ENCODE results near the gene MAPK14.

The MAPK14 gene

GRCh38 chr6:36116066-36116864 is 88.7 kb downstream of the MAPK14 start:
- WGBS, 2 experiments (ENCODE audit: insufficient coverage in 2 of 2): 100% methylated on average over 1 of the region's 3 CpGs

GRCh38 chr6:36116943-36117342 is 89.3 kb downstream of the MAPK14 start:
- H3K36me3 ChIP-seq (ENCODE audit: control insufficient read depth, insufficient read depth, low read length): peaks cover 10% of the 10 kb centered on the region
- 88 to 100% methylated on average over 2 of the region's 2 CpGs for WGBS, 2 experiments (ENCODE audit: insufficient coverage in 2 of 2)
- no peak overlapping the region for H3K27ac ChIP-seq (ENCODE audit: low read depth, low read length, severe bottlenecking)
- H3K4me3 ChIP-seq (ENCODE audit: extremely low read depth, insufficient read depth, low read length, poor library complexity, severe bottlenecking): no peak overlapping the region
- no peaks in the 10 kb centered on the region for H3K9me3 ChIP-seq (ENCODE audit: control insufficient read depth, low read length)
- H3K4me1 ChIP-seq (ENCODE audit: control insufficient read depth, insufficient read depth, low read length, poor library complexity, severe bottlenecking): peaks cover 11% of the 10 kb centered on the region

More at GRCh38 chr6:36116066-36116864, 88.7 kb downstream of the MAPK14 start:
- H3K27ac ChIP-seq (ENCODE audit: low read depth, low read length, severe bottlenecking): no peak overlapping the region
- H3K9me3 ChIP-seq (ENCODE audit: control insufficient read depth, low read length): no peaks in the 10 kb centered on the region
- no peak overlapping the region for H3K4me3 ChIP-seq (ENCODE audit: extremely low read depth, insufficient read depth, low read length, poor library complexity, severe bottlenecking)
- H3K4me1 ChIP-seq (ENCODE audit: control insufficient read depth, insufficient read depth, low read length, poor library complexity, severe bottlenecking): peaks cover 9% of the 10 kb centered on the region
- H3K36me3 ChIP-seq (ENCODE audit: control insufficient read depth, insufficient read depth, low read length): peaks cover 15% of the 10 kb centered on the region

GRCh38 chr6:36117658-36118549 is 90.3 kb downstream of the MAPK14 start:
- Histone ChIP-seq H3K27ac (ENCODE audit: low read depth, low read length, severe bottlenecking) (no peak overlapping the region), H3K4me1 (ENCODE audit: control insufficient read depth, insufficient read depth, low read length, poor library complexity, severe bottlenecking) (peaks cover 11% of the 10 kb centered on the region), H3K9me3 (ENCODE audit: control insufficient read depth, low read length) (no peaks in the 10 kb centered on the region), H3K36me3 (ENCODE audit: control insufficient read depth, insufficient read depth, low read length) (peaks cover 10% of the 10 kb centered on the region), H3K4me3 (ENCODE audit: extremely low read depth, insufficient read depth, low read length, poor library complexity, severe bottlenecking) (no peak overlapping the region)
- 95 to 98% methylated on average over 5 to 8 of the region's 8 CpGs for WGBS, 2 experiments (ENCODE audit: insufficient coverage in 2 of 2)

- H3K9me3 ChIP-seq (ENCODE audit: control insufficient read depth, low read length): no peaks in the 10 kb centered on the region
- peaks cover 13% of the 10 kb centered on the region for H3K4me1 ChIP-seq (ENCODE audit: control insufficient read depth, insufficient read depth, low read length, poor library complexity, severe bottlenecking)
- H3K4me3 ChIP-seq (ENCODE audit: extremely low read depth, insufficient read depth, low read length, poor library complexity, severe bottlenecking): no peak overlapping the region
- peaks cover 9% of the 10 kb centered on the region for H3K36me3 ChIP-seq (ENCODE audit: control insufficient read depth, insufficient read depth, low read length)
- 84 to 91% methylated on average over 2 of the region's 4 CpGs for WGBS, 2 experiments (ENCODE audit: insufficient coverage in 2 of 2)
- H3K27ac ChIP-seq (ENCODE audit: low read depth, low read length, severe bottlenecking): no peak overlapping the region
Measured at GRCh38 chr6:36118550-36119107, 91.0 kb downstream of the MAPK14 start.

GRCh38 chr6:36119209-36119608 is 91.6 kb downstream of the MAPK14 start:
- H3K4me3 ChIP-seq (ENCODE audit: extremely low read depth, insufficient read depth, low read length, poor library complexity, severe bottlenecking): no peak overlapping the region
- peaks cover 6% of the 10 kb centered on the region for H3K36me3 ChIP-seq (ENCODE audit: control insufficient read depth, insufficient read depth, low read length)
- H3K9me3 ChIP-seq (ENCODE audit: control insufficient read depth, low read length): no peaks in the 10 kb centered on the region
- peaks cover 14% of the 10 kb centered on the region for H3K4me1 ChIP-seq (ENCODE audit: control insufficient read depth, insufficient read depth, low read length, poor library complexity, severe bottlenecking)
- 93 to 100% methylated on average over 2 to 3 of the region's 4 CpGs for WGBS, 2 experiments (ENCODE audit: insufficient coverage in 2 of 2)
- no peak overlapping the region for H3K27ac ChIP-seq (ENCODE audit: low read depth, low read length, severe bottlenecking)

- H3K9me3 ChIP-seq (ENCODE audit: control insufficient read depth, low read length): no peaks in the 10 kb centered on the region
- H3K4me1 ChIP-seq (ENCODE audit: control insufficient read depth, insufficient read depth, low read length, poor library complexity, severe bottlenecking): peaks cover 14% of the 10 kb centered on the region
- 100% methylated on average over 3 to 5 of the region's 6 CpGs for WGBS, 2 experiments (ENCODE audit: insufficient coverage in 2 of 2)
- H3K27ac ChIP-seq (ENCODE audit: low read depth, low read length, severe bottlenecking): no peak overlapping the region
- H3K4me3 ChIP-seq (ENCODE audit: extremely low read depth, insufficient read depth, low read length, poor library complexity, severe bottlenecking): no peak overlapping the region
- peaks cover 6% of the 10 kb centered on the region for H3K36me3 ChIP-seq (ENCODE audit: control insufficient read depth, insufficient read depth, low read length)
Measured at GRCh38 chr6:36120018-36120417, 92.4 kb downstream of the MAPK14 start.

- Histone ChIP-seq H3K4me1 (ENCODE audit: control insufficient read depth, insufficient read depth, low read length, poor library complexity, severe bottlenecking) (peaks cover 14% of the 10 kb centered on the region), H3K27ac (ENCODE audit: low read depth, low read length, severe bottlenecking) (no peak overlapping the region), H3K36me3 (ENCODE audit: control insufficient read depth, insufficient read depth, low read length) (peaks cover 6% of the 10 kb centered on the region), H3K9me3 (ENCODE audit: control insufficient read depth, low read length) (no peaks in the 10 kb centered on the region), H3K4me3 (ENCODE audit: extremely low read depth, insufficient read depth, low read length, poor library complexity, severe bottlenecking) (no peak overlapping the region)
- WGBS, 2 experiments (ENCODE audit: insufficient coverage in 2 of 2): 68 to 76% methylated on average over 8 to 9 of the region's 10 CpGs
Measured at GRCh38 chr6:36120539-36120938, 92.9 kb downstream of the MAPK14 start.

- no peaks in the 10 kb centered on the region for H3K9me3 ChIP-seq (ENCODE audit: control insufficient read depth, low read length)
- 62 to 70% methylated on average over 8 to 11 of the region's 13 CpGs for WGBS, 2 experiments (ENCODE audit: insufficient coverage in 2 of 2)
- no peak overlapping the region for H3K27ac ChIP-seq (ENCODE audit: low read depth, low read length, severe bottlenecking)
Measured at GRCh38 chr6:36120979-36121786, 93.6 kb downstream of the MAPK14 start.

GRCh38 chr6:36121787-36122494 is 94.3 kb downstream of the MAPK14 start:
- Histone ChIP-seq H3K9me3 (ENCODE audit: control insufficient read depth, low read length) (no peaks in the 10 kb centered on the region), H3K4me1 (ENCODE audit: control insufficient read depth, insufficient read depth, low read length, poor library complexity, severe bottlenecking) (peaks cover 24% of the 10 kb centered on the region), H3K36me3 (ENCODE audit: control insufficient read depth, insufficient read depth, low read length) (peaks cover 6% of the 10 kb centered on the region), H3K4me3 (ENCODE audit: extremely low read depth, insufficient read depth, low read length, poor library complexity, severe bottlenecking) (no peak overlapping the region), H3K27ac (ENCODE audit: low read depth, low read length, severe bottlenecking) (no peak overlapping the region)
- WGBS, 2 experiments (ENCODE audit: insufficient coverage in 2 of 2): 88 to 94% methylated on average over 4 of the region's 4 CpGs

More at GRCh38 chr6:36120979-36121786, 93.6 kb downstream of the MAPK14 start:
- Histone ChIP-seq H3K36me3 (ENCODE audit: control insufficient read depth, insufficient read depth, low read length) (peaks cover 6% of the 10 kb centered on the region), H3K4me1 (ENCODE audit: control insufficient read depth, insufficient read depth, low read length, poor library complexity, severe bottlenecking) (peaks cover 18% of the 10 kb centered on the region), H3K4me3 (ENCODE audit: extremely low read depth, insufficient read depth, low read length, poor library complexity, severe bottlenecking) (no peak overlapping the region)

All from mesodermal cell (in vitro differentiated cells).